DOHH2 (cell line): ENCODE data around the gene REL.

Source experiments
- H3F3A ChIP-seq: fragments of 200-600 bp; sonication (generic), shearing (Covaris generic); 2 replicates; pipeline ENCODE4 v1.6.0; 2016; ENCODE audit warnings: antibody characterized with exemption, mild to moderate bottlenecking; ENCODE audit not compliant: control insufficient read depth, insufficient read depth
- H3K27ac ChIP-seq: fragments of 200-600 bp; sonication (generic); 2 replicates; pipeline ENCODE4 v1.5.1; 2014; ENCODE audit warnings: low read depth, mild to moderate bottlenecking, low read length, moderate library complexity
- H3K27me3 ChIP-seq: fragments of 200-600 bp; sonication (generic); 2 replicates; pipeline ENCODE4 v1.6.1; 2014; ENCODE audit warnings: mild to moderate bottlenecking, low read length, mixed read lengths; ENCODE audit not compliant: control insufficient read depth
- H3K36me3 ChIP-seq: fragments of 200-600 bp; sonication (generic); 2 replicates; pipeline ENCODE4 v1.6.1; 2014; ENCODE audit warnings: mild to moderate bottlenecking, low read length, moderate library complexity, mixed read lengths; ENCODE audit not compliant: control insufficient read depth
- H3K4me1 ChIP-seq: fragments of 200-600 bp; sonication (generic); 2 replicates; pipeline ENCODE4 v1.6.1; 2014; ENCODE audit warnings: mild to moderate bottlenecking, low read length, mixed read lengths; ENCODE audit not compliant: control insufficient read depth
- H3K4me2 ChIP-seq: fragments of 200-600 bp; sonication (generic); 2 replicates; pipeline ENCODE4 v1.6.0; 2014; ENCODE audit warnings: mild to moderate bottlenecking, low read length, moderate library complexity
- H3K4me3 ChIP-seq: fragments of 200-600 bp; sonication (generic); 2 replicates; pipeline ENCODE4 v1.5.1; 2014; ENCODE audit warnings: mild to moderate bottlenecking, low read length, mixed read lengths
- H3K79me2 ChIP-seq: fragments of 200-600 bp; sonication (generic); 2 replicates; pipeline ENCODE4 v1.6.1; 2014; ENCODE audit warnings: mild to moderate bottlenecking, low read length, mixed read lengths; ENCODE audit not compliant: control insufficient read depth
- H3K9me2 ChIP-seq: fragments of 200-600 bp; sonication (generic); replicated peaks from 2 replicates; pipeline ENCODE4 v1.6.1; 2014; ENCODE audit warnings: mild to moderate bottlenecking, low read length, mixed read lengths; ENCODE audit not compliant: control insufficient read depth
- H3K9me3 ChIP-seq: fragments of 200-600 bp; sonication (generic); 2 replicates; pipeline ENCODE4 v1.6.1; 2014; ENCODE audit warnings: antibody characterized with exemption, low read length, mixed read lengths; ENCODE audit not compliant: control insufficient read depth, insufficient read depth
- H4K20me1 ChIP-seq: fragments of 200-600 bp; sonication (generic); 2 replicates; pipeline ENCODE4 v1.6.0; 2014; ENCODE audit warnings: low read depth, mild to moderate bottlenecking, antibody characterized with exemption, low read length, moderate library complexity; ENCODE audit not compliant: control insufficient read depth, insufficient read depth
- EZH2phosphoT487 ChIP-seq: fragments of 200-600 bp; sonication (generic); IDR thresholded peaks from 2 replicates; pipeline ENCODE4 v1.6.1; 2017; ENCODE audit warnings: borderline replicate concordance, mild to moderate bottlenecking, antibody characterized with exemption, low read length, moderate library complexity, mixed read lengths
- TF ChIP-seq, protein P1 (sequence below): fragments of 200-600 bp; sonication (generic); IDR thresholded peaks from one replicate; pipeline ENCODE4 v1.5.1; 2014; ENCODE audit warnings: antibody characterized with exemption, mild to moderate bottlenecking, low read depth, low read length; ENCODE audit not compliant: poor library complexity, severe bottlenecking

The REL gene

GRCh38 chr2:60954139-60954538, 72.8 kb downstream of the REL start:
- Histone ChIP-seq H3K79me2 (no peaks in the 10 kb centered on the region), H3K4me3 (no peak overlapping the region), H3K27me3 (no peaks in the 10 kb centered on the region), H3K27ac (no peak overlapping the region), H4K20me1 (no peaks in the 10 kb centered on the region), H3K36me3 (peaks cover 54% of the 10 kb centered on the region), H3K9me2 (no peaks in the 10 kb centered on the region), H3K9me3 (no peaks in the 10 kb centered on the region), H3K4me2 (no peak overlapping the region), H3K4me1 (no peaks in the 10 kb centered on the region), H3F3A (no peaks in the 10 kb centered on the region)
- no peak for TF ChIP-seq EZH2phosphoT487
- TF ChIP-seq, protein P1, sequence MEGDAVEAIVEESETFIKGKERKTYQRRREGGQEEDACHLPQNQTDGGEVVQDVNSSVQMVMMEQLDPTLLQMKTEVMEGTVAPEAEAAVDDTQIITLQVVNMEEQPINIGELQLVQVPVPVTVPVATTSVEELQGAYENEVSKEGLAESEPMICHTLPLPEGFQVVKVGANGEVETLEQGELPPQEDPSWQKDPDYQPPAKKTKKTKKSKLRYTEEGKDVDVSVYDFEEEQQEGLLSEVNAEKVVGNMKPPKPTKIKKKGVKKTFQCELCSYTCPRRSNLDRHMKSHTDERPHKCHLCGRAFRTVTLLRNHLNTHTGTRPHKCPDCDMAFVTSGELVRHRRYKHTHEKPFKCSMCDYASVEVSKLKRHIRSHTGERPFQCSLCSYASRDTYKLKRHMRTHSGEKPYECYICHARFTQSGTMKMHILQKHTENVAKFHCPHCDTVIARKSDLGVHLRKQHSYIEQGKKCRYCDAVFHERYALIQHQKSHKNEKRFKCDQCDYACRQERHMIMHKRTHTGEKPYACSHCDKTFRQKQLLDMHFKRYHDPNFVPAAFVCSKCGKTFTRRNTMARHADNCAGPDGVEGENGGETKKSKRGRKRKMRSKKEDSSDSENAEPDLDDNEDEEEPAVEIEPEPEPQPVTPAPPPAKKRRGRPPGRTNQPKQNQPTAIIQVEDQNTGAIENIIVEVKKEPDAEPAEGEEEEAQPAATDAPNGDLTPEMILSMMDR: no peak

GRCh38 chr2:60957224-60957623, 75.8 kb downstream of the REL start:
- Histone ChIP-seq H3K9me3 (no peaks in the 10 kb centered on the region), H3K36me3 (peaks cover 55% of the 10 kb centered on the region), H3K27me3 (no peaks in the 10 kb centered on the region), H3K4me1 (no peaks in the 10 kb centered on the region), H3K9me2 (no peaks in the 10 kb centered on the region), H3K27ac (no peak overlapping the region), H3K4me3 (no peak overlapping the region), H3K4me2 (no peak overlapping the region), H3K79me2 (no peaks in the 10 kb centered on the region), H3F3A (peaks cover 5% of the 10 kb centered on the region; the same call in 1 of the 2 replicates), H4K20me1 (no peaks in the 10 kb centered on the region)
- TF ChIP-seq, protein P1: no peak
- TF ChIP-seq EZH2phosphoT487: no peak

GRCh38 chr2:60957643-60958042, 76.3 kb downstream of the REL start:
- no peak overlapping the region for H3K4me2 ChIP-seq
- H3K9me2 ChIP-seq: no peaks in the 10 kb centered on the region
- H3K9me3 ChIP-seq: no peaks in the 10 kb centered on the region
- TF ChIP-seq, protein P1: no peak
- TF ChIP-seq EZH2phosphoT487: no peak
- H4K20me1 ChIP-seq: no peaks in the 10 kb centered on the region
- peaks cover 55% of the 10 kb centered on the region for H3K36me3 ChIP-seq
- H3K4me1 ChIP-seq: no peaks in the 10 kb centered on the region
- H3F3A ChIP-seq: peaks cover 5% of the 10 kb centered on the region; the same call in 1 of the 2 replicates
- H3K27me3 ChIP-seq: no peaks in the 10 kb centered on the region
- no peaks in the 10 kb centered on the region for H3K79me2 ChIP-seq
- no peak overlapping the region for H3K27ac ChIP-seq
- no peak overlapping the region for H3K4me3 ChIP-seq

DNA sequence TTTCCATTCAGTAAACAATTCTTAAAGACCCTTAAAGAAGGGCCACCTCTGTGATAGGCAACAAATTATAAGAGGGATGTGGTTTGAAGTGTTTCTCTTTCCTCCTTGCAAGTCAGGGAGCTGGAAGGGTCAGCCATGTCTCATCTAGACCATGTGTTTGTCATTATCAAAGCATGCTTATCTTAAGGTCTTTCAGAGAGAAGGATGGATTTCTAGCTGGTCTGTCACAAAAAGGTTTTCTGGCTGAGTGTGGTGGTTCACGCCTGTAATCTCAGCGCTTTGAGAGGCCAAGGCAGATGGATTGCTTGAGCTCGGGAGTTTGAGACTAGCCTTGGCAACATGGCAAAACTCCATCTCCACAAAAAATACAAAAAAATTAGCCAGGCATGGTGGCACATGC, 77.0 kb downstream of the REL start:
- Histone ChIP-seq H3K9me3 (no peaks in the 10 kb centered on the region), H3K79me2 (no peaks in the 10 kb centered on the region), H3K4me2 (no peak overlapping the region), H3K27me3 (no peaks in the 10 kb centered on the region), H3K4me3 (no peak overlapping the region), H3K4me1 (peaks cover 4% of the 10 kb centered on the region), H3K36me3 (peaks cover 55% of the 10 kb centered on the region), H3F3A (peaks cover 8% of the 10 kb centered on the region; the same call in 1 of the 2 replicates), H4K20me1 (no peaks in the 10 kb centered on the region), H3K9me2 (no peaks in the 10 kb centered on the region), H3K27ac (no peak overlapping the region)
- TF ChIP-seq, protein P1: no peak
- no peak for TF ChIP-seq EZH2phosphoT487
